GM21576 (cell line): ENCODE results near the gene RPS6KA2.
A peak's percentile ranks its signal among the peaks of the same experiment; 100 is the strongest.
"Not testable (repeated sequence)": the region's sequence is repeated elsewhere in the genome, so short reads cannot be mapped to it uniquely, and the experiment has no call there.

ENCODE experiments used
- ATAC-seq: cut with Tn5 transposase; IDR thresholded peaks from one replicate; pipeline ENCODE4 v1.9.1; 2021; ENCODE audit warnings: mild to moderate bottlenecking, moderate library complexity; ENCODE audit not compliant: unreplicated experiment

Gene RPS6KA2

DNA sequence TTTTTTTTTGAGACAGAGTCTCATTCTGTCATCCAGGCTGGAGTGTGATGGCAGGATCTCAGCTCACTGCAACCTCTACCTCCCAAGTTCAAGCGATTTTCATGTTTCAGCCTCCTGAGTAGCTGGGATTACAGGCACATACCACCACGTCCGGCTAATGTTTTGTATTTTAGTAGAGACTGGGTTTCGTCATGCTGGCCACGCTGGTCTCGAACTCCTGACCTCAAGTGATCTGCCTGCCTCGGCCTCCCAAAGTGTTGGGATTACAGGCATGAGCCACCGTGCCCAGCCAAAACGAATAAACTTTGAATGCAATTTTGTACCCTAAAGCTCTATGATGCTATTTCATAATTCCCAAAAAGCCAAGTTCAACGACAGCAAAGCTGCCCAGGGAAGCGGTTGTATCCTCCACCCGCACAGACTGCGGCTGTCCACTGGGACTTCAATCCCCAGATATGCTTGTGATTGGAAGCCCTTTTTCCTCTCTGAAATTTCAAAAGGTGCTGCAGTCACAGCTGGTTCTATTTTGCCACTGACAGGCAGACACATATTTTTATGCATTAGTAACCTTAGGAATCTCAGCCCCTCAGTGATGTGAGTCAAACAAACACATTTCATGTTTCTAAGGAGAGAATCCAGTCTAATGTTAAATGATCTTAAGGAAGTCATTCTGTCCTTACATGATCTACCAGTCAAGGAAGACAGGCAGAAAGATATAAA, 31.8 kb downstream of the RPS6KA2 start:
- ATAC-seq, result no peak

DNA sequence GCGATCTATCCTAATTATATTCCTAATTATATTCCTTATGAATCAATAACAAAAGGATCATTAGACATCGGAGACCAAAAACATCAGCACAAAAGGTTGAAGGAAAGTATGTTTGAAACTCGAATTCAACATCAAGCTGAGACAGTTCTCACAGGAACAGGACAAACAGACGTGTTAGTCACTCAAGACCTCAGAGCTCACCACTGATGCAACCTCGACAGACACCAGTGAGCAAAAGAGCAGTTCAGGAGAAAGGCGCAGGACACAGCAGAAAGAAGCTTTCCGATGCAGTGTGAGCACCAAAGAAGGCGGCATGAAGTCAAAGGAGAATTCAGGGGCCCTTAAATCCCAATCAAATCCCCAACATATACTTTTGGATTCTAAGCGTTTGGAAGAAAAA, 34.2 kb downstream of the RPS6KA2 start:
- ATAC-seq, result no peak

DNA sequence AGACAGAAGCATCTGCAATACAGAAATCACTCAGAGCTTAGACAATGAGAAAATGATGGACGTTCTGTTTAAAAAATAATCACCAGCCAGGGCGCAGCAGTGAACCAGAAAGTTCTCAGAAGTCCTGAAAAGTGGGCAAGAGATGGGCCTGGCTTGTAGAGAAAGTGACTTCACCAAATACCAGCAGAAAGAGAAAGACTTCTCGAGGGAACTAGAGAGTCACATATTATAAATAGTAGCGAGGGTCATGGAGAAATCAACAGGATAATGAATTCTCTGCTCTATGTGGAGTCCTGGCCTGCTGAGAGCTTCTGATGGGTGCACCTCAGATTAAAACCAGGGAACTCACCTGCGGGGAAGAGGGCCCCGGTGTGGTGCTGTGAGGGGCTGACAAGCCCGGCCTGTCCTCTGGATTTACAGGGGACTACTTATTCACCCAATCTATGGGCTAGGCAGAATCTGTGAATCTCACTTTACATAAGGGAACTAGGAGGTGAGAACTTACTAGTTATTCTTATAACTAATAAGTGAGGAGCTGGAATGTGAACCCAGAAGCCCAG, 35.0 kb downstream of the RPS6KA2 start:
- ATAC-seq, result no peak

DNA sequence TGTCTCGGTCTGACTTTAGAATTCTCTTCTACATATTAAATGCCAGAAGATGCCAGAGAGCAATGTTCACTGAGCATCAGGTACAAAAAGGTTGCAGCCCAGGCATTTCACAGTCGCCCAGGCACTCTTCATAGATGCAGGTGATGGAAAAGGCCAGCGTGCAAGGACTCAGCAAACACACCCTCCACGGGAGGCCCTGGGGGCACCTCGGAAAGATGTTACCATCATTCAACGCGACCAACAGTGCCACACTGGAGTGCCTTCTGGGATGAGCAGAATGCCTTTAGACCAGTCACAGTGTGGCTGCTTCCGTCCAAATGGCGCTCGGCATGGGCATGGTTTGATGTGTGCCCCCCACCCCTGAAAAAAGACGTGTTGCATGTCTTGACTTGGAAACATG, 36.0 kb downstream of the RPS6KA2 start:
- no peak for ATAC-seq

DNA sequence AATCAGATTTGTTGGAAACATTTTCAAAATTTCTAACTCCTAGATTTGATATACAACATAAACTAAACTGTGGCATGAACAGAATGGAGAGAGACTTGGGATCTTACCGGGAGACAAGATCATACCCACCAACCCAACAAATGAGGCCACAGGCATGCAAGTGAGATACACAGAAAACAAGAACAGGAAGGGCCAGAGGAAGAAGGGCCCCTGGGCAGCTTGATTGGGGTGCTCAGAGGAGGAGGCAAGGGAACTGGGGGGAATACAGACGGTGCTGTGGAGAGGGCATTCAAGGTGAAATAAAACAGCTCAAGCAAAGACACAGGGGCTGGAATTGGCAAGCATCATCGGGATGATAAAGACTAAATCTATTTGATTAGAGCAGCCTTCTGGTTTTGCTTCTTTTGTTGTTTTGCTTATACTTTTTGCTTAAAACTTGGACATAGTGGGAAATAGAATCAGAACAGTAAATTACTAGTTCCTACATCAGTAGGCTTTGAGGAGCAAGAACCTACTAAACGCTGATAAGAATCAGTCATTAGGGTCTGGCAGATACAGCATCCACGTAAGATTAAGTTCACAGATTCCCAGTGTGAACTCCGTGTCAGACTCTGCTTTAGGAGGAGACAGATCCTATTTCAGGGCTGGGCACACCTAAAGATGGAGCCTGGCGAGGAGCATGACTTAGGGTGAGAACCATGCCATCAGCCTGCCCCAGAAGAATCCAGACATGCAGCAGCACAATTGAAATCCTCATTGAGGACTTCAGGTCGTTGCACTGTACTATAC, 37.1 kb downstream of the RPS6KA2 start:
- no peak for ATAC-seq

DNA sequence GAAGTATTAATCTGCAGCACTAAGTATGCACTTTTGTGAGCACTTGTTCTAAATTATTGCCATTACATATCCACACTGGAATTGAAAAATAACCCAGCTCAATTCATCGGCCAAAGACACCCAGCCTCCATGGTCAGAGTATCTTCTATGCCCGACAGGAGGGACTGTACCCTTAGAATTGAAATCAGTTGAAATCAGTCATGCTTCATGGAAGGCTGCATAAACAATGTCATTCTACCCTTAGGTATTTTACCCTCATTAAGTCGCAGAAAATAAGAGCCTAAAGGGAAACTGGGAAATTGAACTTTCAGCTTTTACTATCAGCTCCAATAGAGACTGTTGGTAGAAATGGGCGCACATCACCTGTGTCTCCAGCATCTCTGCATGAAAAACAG, 37.7 kb downstream of the RPS6KA2 start:
- peak; percentile 24 for ATAC-seq

DNA sequence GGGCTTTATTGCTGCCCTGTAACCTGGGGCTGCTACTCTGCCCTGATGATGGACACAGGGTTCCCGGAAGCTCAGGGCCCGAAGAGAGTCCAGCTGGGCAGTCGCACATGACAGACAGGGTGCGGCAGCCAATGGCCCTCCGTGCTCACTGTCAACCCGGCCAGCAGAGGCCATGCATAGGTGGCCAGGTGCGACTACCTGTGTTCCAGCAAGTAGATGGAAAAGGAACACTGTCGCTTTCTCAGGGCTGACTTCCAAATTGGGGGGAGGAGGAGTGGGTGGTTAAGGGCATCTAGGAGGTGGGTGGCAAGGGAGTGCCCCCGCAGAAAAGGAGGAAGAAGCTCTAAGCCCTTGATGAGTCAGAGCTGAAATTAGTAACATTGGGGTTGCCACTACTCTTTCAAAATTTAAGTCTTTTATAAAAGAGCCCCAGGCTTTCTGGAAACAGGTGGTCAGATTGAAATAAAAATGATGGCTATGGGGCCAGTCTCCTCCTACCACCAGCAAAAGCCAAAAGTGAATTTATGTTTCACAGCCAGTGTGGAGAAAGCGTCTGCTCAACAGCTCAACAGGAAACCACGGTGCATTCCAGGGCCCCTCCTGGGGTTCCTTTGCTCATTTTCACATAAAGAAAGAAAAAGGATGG, 38.2 kb downstream of the RPS6KA2 start:
- peak; percentile 30 for ATAC-seq

DNA sequence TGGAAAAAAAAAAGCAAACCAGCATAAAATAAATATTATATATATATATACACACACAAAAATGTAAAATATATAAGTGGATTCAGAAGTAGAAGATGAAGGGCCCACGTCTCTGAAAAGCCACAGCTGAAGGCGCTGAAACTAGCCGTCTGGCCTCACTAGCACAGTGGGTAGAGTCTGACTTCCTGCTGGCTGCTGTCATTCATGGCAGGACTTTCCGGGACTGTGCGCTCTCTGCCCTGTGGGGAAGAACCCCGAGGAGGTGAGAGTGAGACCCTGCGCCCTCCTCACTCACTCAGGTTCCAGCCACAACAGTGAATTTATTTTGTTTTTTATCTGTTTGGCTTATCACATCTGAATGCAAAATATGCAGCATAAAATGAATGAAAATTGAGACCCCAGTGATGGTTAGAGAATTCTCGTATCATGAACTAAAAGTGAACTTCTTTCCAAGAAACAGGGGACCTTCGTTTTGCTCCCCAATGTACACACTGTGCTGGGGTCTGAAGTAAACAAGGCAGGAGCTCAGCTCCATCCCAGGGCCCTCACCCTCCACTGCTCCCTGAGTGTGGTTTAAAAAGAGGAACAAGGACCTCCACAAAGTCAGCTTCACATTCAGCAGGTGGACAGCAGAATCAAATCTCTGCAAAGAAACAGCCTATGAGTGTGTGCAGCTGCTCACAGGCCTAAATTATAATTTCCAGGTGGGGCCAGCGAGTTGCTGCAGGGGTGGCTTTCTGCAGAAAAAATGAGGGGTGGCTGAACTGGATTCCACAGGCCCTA, 39.2 kb downstream of the RPS6KA2 start:
- peak; percentile 76 for ATAC-seq

DNA sequence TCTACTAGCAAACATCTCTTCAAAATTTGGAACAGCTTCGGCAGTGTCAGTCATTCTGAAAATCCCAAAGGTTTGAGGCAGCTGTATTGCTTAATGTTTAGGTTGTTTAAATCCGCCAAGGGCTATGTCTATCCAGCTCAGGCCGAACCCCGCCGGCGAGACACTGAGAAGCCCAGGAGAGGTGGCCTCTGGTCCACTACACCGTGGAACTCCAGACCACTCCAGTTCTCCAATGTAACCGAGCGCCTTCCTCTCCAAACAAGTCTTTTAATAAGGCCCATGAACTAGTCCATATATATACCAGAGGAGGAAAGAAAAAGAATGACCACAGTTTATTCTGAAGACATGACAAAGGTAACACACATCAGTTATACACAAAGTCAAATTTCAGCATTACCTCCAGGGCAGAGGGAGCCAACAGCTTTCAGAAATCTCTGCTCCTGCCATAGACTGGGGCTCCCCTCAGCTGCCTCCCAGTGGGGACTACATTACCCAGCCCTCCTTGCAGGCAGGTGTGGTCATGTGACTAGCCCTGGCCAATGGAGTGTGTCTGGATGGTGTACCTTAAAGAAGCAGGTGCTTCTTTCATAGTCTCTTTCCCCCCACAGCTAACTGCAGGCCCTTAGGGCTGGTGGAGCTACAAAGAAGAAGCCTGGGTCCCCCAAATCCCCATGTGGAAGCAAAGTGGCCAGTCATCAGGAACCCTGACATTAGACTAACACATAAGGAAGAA, 40.5 kb downstream of the RPS6KA2 start, which contains the start of gene RAMACL:
Gene RAMACL (minus strand): TSS at position 255 of the 733 bp plus-strand sequence. CDS start 201 bp downstream, at position 54.
- ATAC-seq, result peak; percentile 63

DNA sequence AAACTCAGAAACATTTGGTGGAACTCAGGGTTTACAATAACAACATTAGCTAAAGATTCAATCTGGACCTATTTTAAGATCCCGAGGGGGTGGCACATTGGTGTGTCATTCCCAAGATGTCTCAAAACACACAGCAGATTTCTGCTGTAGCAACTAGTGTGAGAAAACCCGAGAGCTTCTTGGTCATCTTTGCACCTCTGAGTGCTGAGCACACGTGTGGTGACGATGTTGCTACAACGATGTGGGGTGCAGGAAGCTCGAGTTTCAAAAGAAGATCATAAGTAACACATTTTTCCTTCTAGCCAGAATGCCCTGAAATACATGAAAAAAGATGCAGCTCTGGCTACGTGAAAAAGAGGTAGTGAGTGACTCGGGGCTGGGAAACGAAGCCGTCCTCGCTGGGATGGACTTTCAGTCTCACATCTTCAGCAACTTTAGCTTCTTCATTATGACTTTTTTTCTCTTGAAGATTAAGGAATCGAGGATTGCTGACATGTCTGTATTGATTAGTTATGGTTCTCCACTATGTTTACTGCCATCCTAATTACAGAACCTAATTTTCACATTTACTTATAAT, 42.1 kb downstream of the RPS6KA2 start:
- ATAC-seq, result no peak

DNA sequence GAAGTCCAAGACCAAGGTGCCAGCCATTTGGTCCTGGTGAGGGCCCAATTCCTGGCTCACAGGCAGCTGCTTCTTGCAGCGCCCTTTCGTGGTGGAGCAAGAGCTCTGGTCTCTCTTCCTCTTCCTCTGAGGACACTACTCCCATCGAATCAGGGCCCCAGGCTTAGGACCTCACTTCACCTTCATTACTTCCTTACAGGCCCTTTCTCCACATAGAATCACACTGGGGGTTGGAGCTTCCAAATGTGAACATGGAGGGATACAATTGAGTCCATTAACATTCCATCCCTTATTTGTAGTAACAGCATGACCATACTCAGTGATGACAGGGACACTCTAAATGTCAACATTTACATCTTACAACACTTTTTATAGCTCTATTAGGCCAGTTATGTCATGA, 42.9 kb downstream of the RPS6KA2 start:
- no peak for ATAC-seq

DNA sequence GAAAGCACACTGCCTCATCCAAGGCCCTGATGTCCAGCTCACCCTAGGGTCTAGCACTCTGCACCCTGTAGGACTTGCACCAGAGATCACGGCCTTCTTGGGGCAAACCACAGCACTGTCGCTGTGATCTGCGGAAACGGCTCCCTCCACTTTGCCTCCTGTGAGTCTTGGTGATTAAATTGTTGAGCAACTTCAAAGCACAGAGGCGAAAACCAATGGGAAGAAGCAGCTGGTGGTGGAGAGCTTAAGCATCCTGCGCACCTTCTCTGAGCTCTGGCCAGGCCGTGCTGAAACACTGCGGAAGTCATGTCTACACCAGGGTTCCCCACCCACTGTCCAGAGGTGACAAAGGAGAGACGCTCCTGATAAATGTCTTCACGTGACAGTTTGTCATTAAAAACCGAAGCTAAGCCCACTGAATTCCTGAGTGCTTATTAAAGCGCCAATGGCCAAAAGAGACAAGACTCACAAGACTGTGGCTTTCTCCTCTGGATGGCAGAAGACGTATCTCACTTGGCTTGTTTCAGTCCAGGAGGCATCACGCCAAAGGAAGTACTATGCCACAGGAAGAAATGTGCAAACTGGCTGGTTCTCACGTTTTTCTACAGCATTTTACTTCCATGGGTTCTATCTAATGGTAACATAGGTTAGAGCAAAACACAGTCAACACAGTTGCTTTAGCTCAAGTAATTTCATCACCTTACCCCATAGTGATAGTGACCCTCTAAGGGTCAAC, 43.7 kb downstream of the RPS6KA2 start:
- no peak for ATAC-seq

DNA sequence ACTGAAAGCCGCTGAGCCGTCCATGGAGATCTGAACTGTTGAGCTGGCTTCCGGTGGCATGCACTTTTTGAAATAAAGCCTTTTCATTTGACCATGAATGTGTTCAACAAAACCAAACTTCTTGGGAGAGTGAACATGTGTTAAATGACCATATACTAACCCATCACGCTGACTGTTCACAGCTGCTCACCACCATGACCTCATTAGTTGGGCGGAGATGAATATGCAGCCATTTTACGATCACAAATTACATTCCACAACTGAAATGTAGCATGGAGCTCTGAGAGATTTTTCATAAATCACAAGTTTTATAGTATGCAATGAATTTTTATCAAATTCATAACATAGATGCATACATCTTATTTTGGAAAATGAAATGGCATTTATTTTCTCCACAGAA, 44.8 kb downstream of the RPS6KA2 start:
- no peak for ATAC-seq

DNA sequence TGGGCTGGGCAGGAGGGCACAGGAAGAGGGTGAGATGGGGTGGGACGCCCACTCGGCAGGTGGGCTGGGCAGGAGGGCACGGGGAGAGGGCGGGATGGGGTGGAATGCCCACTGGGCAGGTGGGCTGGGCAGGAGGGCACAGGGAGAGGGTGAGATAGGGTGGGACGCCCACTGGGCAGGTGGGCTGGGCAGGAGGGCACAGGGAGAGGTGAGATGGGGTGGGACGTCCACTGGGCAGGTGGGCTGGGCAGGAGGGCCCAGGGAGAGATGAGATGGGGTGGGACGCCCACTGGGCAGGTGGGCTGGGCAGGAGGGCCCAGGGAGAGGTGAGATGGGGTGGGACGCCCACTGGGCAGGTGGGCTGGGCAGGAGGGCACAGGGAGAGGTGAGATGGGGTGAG, 45.2 kb downstream of the RPS6KA2 start:
- ATAC-seq, result not testable (repeated sequence)

DNA sequence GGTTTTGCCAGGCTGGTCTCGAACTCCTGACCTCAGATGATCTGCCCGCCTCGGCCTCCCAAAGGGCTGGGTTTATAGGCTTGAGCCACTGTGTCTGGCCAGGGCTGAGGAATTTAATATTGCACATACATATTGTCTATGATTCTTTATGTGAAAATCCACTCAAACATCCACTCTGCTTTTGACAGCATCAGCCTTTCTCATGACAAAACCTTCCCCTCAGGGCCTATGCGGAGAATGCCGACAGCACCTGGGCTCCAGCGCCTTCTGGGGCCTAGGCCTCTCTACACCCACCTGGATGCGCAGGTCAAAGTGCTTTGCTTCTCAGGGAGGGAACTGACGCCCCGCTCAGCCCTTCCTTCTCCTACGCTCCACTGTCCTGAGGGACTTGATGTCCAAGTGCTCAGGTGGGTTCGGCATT, 46.0 kb downstream of the RPS6KA2 start:
- ATAC-seq, result no peak

DNA sequence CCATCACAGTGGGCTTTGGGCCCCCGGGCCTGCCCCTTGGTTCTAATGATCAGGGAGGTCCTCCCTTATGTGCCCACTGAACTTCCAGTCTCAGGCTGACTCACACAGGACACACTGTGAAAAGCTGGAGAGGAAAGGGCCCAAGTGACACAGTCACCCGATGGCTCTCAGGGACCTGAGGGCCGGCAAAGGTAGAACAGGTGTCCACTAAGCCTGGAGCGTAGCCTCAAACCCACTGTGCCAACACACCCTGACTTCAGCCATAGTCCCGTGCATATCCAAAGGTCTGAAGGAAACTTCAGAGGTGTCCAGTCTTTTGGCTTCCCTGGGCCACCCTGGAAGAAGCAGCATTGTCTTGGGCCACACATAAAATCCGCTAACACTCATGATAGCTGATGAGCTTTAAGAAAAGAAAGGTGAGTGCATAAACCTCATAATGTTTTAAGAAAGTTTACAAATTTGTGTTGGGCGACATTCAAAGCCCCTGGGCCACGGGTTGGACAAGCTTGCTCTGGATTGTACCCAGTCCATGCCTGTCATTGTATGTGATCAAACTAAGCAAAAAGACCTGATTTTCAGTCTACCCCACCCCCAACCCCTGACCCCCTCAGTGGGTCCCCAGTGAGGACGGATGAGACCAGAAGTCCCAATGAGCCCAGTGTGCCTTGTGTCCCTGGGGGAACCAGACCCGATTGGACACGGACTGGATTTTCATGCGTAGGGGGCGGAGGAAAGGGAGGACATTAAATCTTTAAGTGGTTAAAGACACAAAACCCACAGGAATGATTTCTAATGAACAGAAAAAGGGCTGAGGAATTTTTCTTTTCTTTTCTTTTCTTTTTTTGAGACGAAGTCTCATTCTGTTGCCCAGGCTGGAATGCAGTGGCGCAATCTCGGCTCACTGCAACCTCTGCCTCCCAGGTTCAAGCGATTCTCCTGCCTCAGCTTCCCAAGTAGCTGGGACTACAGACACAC, 46.7 kb downstream of the RPS6KA2 start:
- no peak for ATAC-seq

DNA sequence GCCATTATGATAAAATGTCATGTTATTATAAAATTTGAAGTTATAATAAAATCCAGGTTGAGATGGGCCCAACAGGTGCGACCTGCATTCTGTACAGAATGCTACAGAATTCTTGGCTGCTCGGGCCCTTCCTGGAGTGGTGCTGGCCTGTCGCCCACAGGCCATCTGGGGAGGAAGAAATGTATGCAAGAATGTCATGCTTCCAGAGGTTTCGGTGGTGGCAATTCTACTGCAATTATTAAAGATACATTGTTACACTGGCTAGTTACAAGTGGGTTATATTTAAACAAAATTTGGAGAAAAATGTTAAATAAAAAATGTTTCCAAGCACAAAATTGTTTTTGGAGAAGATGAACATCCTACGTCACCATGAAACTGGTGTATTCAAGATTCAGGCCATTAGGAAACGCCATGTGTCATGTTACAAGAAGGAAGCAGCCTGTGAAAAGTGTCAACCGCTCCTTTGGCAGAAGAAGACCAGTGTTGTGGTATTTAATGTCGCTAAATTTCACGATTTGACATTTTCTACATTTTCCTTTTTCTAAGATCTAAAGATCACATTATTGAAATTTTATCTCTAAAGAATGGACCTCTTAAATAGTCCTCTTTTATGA, 47.7 kb downstream of the RPS6KA2 start:
- ATAC-seq, result no peak
